ENCODE results near the gene TMEFF2. TPM values are rescaled to one million over a fixed set of nuclear protein-coding genes. Genes with fewer than 3 reads are reported as not detected.
"Not testable (repeated sequence)": the region's sequence is repeated elsewhere in the genome, so short reads cannot be mapped to it uniquely, and the experiment has no call there.

Gene TMEFF2
- total RNA-seq, 2 experiments from 2014 or later: not detected

DNA sequence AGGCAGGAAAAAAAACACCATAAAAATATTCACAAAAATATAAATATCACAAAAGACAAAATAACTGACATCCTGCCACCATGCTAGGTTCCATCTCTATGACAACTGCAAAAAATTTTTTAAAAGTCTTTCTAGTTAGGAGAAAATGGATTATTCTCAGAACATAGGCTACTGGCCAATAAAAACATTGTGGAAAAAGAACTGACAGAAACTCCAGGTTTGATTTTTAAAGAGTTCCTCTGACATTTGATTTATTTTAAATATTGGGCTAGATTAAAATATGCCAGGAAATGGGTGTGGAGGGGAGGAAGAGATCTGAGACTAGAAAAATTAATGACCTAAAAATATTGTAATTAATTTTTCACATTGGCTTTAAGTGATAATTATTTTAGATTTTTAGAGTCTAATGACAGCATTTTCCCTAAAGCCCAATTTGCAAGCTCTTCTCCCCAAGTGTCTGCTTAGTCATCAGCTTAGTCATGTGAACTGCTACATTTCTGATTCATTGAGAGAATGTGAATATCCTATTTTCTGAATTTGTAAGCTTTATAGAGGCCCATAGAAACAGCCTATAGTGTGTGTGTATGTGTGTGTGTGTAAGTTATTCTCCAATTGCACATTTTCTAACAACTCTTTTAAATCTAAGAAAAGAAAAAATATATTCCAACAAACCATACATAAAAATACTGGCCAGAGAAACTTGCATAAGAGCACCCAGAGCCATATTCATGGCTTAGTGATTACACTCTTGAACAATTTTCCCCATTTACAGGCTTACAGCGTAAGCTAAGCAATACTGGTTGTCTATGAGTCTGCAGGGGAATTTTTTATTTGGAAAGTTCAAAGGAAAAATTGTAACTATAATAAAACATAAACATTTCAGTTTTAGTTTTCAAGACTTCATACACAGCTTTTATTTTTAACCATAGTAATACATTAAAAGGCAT, 48.4 kb downstream of the TMEFF2 start:
- no peaks in the 10 kb centered on the region for H3K9me3 Mint-ChIP-seq

DNA sequence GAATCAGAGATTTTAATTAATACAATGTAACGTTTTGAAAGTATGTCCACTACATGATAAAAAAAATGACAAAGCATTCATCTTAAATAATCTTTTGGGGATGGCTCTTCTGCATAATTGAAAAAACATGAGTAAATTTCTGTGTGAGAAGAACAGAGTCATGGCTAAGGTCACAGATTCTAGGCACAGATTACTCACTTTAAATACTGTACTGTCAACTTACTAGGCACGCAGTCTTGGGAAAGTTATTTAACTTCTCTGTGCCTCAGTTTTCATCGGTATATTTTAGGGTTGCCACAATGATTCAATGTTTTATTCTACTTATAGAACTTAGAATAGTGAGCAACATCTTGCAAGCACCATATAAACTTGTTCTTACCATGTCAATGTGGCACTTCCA, 49.2 kb downstream of the TMEFF2 start:
- Mint-ChIP-seq H3K9me3 (no peaks in the 10 kb centered on the region), H3K27ac (no peak overlapping the region)
- CTCF ChIA-PET: no interaction called here

More for the DNA sequence above, 48.4 kb downstream of the TMEFF2 start:
- CTCF ChIA-PET: no interaction called here
- Mint-ChIP-seq H3K27me3 (ENCODE audit: low read depth) (peaks cover 7% of the 10 kb centered on the region), H3K36me3 (ENCODE audit: low read depth) (no peaks in the 10 kb centered on the region), H3K4me1 (ENCODE audit: low read depth) (no peaks in the 10 kb centered on the region), H3K27ac (no peak overlapping the region), H3K4me3 (no peak overlapping the region)
- no peak for DNase-seq
- intact Hi-C loops (cut with micrococcal nuclease): no loop called here

DNA sequence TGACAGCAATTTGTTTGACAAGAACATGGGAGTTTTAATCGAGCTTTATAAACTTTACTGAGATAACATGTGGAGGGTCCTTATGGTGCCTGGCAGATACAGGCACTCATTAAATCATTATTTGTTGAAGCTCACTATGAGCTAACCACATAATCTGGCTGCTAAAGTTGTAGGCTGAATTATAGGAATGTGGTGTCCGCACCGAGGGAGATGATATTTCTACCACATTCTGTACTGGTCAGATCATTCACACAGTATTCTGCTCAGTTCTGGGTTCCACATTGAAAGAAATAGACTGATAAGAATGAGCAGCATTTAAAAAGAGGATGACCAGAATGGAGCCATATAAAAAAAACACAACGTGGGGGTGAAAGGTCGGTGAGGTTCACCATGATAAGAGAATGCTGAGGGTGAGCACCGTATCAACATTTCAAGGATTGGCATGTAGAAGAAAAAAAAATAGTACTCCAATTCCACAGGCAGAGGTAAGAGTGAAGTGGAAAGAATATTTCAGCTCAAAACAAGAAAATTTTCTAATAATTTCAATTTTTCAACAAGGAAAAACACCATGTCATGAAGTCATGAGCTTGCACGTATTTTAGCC, 54.4 kb downstream of the TMEFF2 start:
- H3K4me3 Mint-ChIP-seq: no peak overlapping the region
- intact Hi-C loops (cut with micrococcal nuclease): no loop called here
- H3K4me1 Mint-ChIP-seq (ENCODE audit: low read depth): no peaks in the 10 kb centered on the region
- H3K27ac Mint-ChIP-seq: no peak overlapping the region
- H3K9me3 Mint-ChIP-seq: no peaks in the 10 kb centered on the region
- no peaks in the 10 kb centered on the region for H3K36me3 Mint-ChIP-seq (ENCODE audit: low read depth)
- H3K27me3 Mint-ChIP-seq (ENCODE audit: low read depth): peaks cover 7% of the 10 kb centered on the region
- CTCF ChIA-PET: interaction anchor here (1.2 to 1.6 kb wide), 2 partner anchors 22 to 328 kb away, joined by 5 to 6 read pairs; no protein-coding TSS in a partner anchor
- no peak for DNase-seq

More for the DNA sequence above, 49.2 kb downstream of the TMEFF2 start:
- no peaks in the 10 kb centered on the region for H3K36me3 Mint-ChIP-seq (ENCODE audit: low read depth)
- no peak for DNase-seq
- H3K27me3 Mint-ChIP-seq (ENCODE audit: low read depth): peaks cover 7% of the 10 kb centered on the region
- H3K4me3 Mint-ChIP-seq: no peak overlapping the region
- intact Hi-C loops (cut with micrococcal nuclease): no loop called here
- no peaks in the 10 kb centered on the region for H3K4me1 Mint-ChIP-seq (ENCODE audit: low read depth)

DNA sequence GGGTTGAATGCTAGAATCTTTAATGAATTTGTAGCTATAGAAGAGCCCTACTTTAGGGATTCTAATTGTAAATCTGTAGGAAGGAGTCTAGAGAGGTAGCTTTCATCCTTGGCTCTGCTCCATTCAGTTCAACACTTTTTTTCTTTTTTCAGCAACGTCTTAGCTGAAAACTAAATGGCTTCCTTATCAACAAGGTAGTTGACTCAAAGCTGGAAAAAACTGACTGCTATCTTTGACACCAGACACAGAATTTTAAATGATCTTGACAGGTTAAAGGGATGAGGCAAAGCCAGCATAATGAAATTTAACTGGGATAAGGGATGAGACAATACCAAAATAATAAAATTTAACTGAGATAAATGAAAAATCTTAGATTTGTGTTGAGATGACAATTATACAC, 54.9 kb downstream of the TMEFF2 start:
- H3K36me3 Mint-ChIP-seq (ENCODE audit: low read depth): no peaks in the 10 kb centered on the region
- no peak for DNase-seq
- no peak overlapping the region for H3K4me3 Mint-ChIP-seq
- intact Hi-C loops (cut with micrococcal nuclease): no loop called here
- H3K27ac Mint-ChIP-seq: no peak overlapping the region
- CTCF ChIA-PET: interaction anchor here (1.2 to 1.6 kb wide), 2 partner anchors 23 to 328 kb away, joined by 5 to 6 read pairs; no protein-coding TSS in a partner anchor
- no peaks in the 10 kb centered on the region for H3K9me3 Mint-ChIP-seq
- H3K4me1 Mint-ChIP-seq (ENCODE audit: low read depth): no peaks in the 10 kb centered on the region
- peaks cover 7% of the 10 kb centered on the region for H3K27me3 Mint-ChIP-seq (ENCODE audit: low read depth)

DNA sequence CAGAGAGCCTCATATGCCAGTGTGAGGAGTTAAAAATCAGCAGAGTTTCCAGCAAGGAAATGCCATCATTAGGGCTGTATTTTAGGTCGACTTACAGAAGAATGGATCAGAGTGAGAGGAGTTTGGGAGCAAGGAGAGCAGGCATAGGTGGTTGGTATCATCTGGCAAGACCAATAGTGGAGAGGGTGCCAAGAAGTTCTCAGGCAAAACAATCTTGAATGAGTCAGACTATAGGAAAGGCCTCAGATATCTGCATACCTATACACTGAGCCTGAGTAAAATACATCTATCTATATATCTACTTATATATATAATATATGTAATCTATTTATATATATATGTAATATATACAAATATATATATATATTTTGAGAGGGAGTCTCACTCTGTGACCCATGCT, 57.3 kb downstream of the TMEFF2 start:
- no peaks in the 10 kb centered on the region for H3K27me3 Mint-ChIP-seq (ENCODE audit: low read depth)
- no peak overlapping the region for H3K27ac Mint-ChIP-seq
- intact Hi-C loops (cut with micrococcal nuclease): no loop called here
- H3K4me3 Mint-ChIP-seq: no peak overlapping the region
- H3K9me3 Mint-ChIP-seq: no peaks in the 10 kb centered on the region
- no peak for DNase-seq
- H3K36me3 Mint-ChIP-seq (ENCODE audit: low read depth): no peaks in the 10 kb centered on the region
- CTCF ChIA-PET: no interaction called here
- no peaks in the 10 kb centered on the region for H3K4me1 Mint-ChIP-seq (ENCODE audit: low read depth)

DNA sequence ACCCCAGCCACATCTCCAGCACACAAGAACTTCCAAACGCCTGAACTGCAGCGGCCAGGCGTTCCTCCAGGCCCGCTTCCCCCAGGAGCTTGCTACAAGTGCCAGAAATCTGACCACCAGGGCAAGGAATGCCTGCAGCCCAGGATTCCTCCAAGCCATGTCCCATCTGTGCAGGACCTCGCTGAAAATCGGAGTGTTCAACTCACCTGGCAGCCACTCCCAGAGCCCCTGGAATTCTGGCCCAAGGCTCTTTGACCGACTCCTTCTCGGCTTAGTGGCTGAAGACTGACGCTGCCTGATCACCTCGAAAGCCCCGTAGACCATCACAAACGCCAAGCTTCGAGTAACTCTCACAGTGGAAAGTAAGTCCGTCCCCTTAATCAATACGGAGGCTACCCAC, 62.1 kb downstream of the TMEFF2 start:
- DNase-seq; H3K4me1 Mint-ChIP-seq (ENCODE audit: low read depth); H3K36me3 Mint-ChIP-seq (ENCODE audit: low read depth); CTCF ChIA-PET; H3K27me3 Mint-ChIP-seq (ENCODE audit: low read depth); H3K4me3 Mint-ChIP-seq; H3K9me3 Mint-ChIP-seq; H3K27ac Mint-ChIP-seq; intact Hi-C loops (cut with micrococcal nuclease): not testable (repeated sequence)

DNA sequence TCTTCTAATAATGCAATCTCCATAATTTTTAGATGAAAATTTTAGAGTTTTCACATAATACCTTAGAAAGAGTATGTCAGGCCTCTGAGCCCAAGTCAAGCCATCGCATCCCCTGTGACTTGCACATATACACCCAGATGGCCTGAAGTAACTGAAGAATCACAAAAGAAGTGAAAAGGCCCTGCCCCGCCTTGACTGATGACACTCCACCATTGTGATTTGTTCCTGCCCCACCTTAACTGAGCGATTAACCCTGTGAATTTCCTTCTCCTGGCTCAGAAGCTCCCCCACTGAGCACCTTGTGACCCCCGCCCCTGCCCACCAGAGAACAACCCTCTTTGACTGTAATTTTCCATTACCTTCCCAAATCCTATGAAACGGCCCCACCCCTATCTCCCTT, 64.4 kb downstream of the TMEFF2 start:
- H3K27me3 Mint-ChIP-seq (ENCODE audit: low read depth); H3K36me3 Mint-ChIP-seq (ENCODE audit: low read depth); H3K9me3 Mint-ChIP-seq; H3K27ac Mint-ChIP-seq; DNase-seq; H3K4me1 Mint-ChIP-seq (ENCODE audit: low read depth); H3K4me3 Mint-ChIP-seq; CTCF ChIA-PET; intact Hi-C loops (cut with micrococcal nuclease): not testable (repeated sequence)

DNA sequence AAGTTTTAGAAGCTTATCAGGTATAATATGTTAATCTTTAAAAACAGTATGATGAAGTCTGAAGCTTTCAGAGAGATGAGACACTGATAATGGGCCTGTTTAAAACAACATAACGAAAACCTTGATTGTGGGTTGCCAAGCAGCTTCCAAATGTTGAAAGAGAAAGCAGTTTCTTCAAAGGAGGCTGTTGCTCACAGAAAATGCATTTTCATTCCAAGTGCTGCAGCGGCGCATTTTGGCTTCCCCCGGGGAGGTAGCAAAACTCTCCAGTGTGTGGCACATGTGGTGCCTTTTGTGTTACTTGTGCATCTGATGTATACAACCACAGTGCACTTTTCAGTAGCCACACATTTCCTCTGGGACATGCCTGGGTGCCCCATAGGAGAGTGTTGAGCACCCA, 66.1 kb downstream of the TMEFF2 start:
- Mint-ChIP-seq H3K36me3 (ENCODE audit: low read depth) (no peaks in the 10 kb centered on the region), H3K4me1 (ENCODE audit: low read depth) (no peaks in the 10 kb centered on the region), H3K27ac (no peak overlapping the region), H3K9me3 (no peaks in the 10 kb centered on the region), H3K27me3 (ENCODE audit: low read depth) (peaks cover 4% of the 10 kb centered on the region), H3K4me3 (no peak overlapping the region)
- no peak for DNase-seq
- intact Hi-C loops (cut with micrococcal nuclease): no loop called here
- CTCF ChIA-PET: interaction anchor here (0.7 kb wide), 1 partner anchor 376 kb away, joined by 3 read pairs; no protein-coding TSS in a partner anchor

DNA sequence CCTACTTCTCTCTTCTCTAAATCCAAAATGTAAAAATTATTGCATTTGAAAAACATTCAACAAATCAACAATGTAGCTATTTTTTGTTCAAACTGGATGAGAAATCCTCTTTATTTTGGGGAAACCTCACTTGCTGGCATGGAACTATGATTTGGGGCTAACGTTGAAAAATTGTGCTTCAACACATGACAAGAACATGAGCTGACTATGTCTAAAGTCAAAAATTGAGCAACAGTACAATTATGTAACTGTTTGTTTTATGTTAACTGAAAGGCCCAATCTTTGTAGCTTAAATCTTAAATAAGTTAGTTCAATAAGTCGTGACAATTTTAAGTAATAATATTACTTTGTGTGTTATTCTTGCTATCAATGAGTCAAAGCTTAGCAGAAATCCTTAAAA, 67.3 kb downstream of the TMEFF2 start:
- peaks cover 5% of the 10 kb centered on the region for H3K27me3 Mint-ChIP-seq (ENCODE audit: low read depth)
- CTCF ChIA-PET: interaction anchor here (0.5 to 0.6 kb wide), 2 partner anchors 34 to 231 kb away, joined by 3 read pairs; no protein-coding TSS in a partner anchor
- H3K27ac Mint-ChIP-seq: no peak overlapping the region
- H3K4me1 Mint-ChIP-seq (ENCODE audit: low read depth): no peaks in the 10 kb centered on the region
- H3K4me3 Mint-ChIP-seq: no peak overlapping the region
- H3K36me3 Mint-ChIP-seq (ENCODE audit: low read depth): no peaks in the 10 kb centered on the region
- intact Hi-C loops (cut with micrococcal nuclease): no loop called here
- no peaks in the 10 kb centered on the region for H3K9me3 Mint-ChIP-seq
- no peak for DNase-seq

DNA sequence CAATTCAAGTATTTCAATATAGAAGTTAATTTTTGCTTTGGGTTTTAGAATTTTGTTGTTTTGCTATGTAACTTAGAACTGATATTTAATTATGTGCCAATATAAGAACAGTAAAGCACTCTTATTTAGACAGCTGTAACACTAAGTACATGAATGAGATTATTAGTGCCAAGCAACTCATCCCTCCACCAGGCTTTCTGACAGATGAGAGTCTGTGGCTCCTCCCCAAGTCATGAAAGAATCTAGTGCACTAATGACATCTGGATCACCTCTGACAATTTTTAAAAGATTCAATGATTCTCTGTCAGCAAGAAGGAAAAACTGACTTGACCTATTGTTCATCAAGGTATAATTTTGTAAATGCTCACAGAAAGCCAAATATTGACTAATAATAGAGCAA, 67.8 kb downstream of the TMEFF2 start:
- H3K9me3 Mint-ChIP-seq: no peaks in the 10 kb centered on the region

DNA sequence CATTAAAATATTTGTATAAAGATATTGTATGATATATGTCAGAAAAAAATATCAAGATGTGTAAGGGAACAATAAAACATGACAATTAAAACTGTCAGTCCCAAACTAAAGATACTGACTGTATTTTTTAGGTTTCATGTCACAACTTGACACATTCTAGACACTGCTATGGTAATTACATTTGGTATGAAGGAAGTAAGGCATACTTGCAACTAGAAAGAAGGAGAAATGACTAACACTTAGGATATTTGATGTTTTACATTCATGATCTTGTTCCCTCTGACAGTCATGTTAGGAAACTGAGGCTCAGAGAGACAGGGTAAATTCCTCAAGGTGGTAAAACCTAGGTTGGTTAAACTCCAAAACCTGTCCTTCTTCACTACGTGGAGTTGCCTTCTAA, 68.3 kb downstream of the TMEFF2 start:
- CTCF ChIA-PET: no interaction called here
- no peaks in the 10 kb centered on the region for H3K4me1 Mint-ChIP-seq (ENCODE audit: low read depth)
- H3K9me3 Mint-ChIP-seq: no peaks in the 10 kb centered on the region
- H3K27me3 Mint-ChIP-seq (ENCODE audit: low read depth): peaks cover 5% of the 10 kb centered on the region
- DNase-seq: no peak
- no peaks in the 10 kb centered on the region for H3K36me3 Mint-ChIP-seq (ENCODE audit: low read depth)
- H3K4me3 Mint-ChIP-seq: no peak overlapping the region
- no peak overlapping the region for H3K27ac Mint-ChIP-seq
- intact Hi-C loops (cut with micrococcal nuclease): no loop called here

More for the DNA sequence above, 67.8 kb downstream of the TMEFF2 start:
- DNase-seq: no peak
- H3K27ac Mint-ChIP-seq: no peak overlapping the region
- peaks cover 5% of the 10 kb centered on the region for H3K27me3 Mint-ChIP-seq (ENCODE audit: low read depth)
- CTCF ChIA-PET: no interaction called here
- H3K36me3 Mint-ChIP-seq (ENCODE audit: low read depth): no peaks in the 10 kb centered on the region
- no peak overlapping the region for H3K4me3 Mint-ChIP-seq
- intact Hi-C loops (cut with micrococcal nuclease): no loop called here
- H3K4me1 Mint-ChIP-seq (ENCODE audit: low read depth): no peaks in the 10 kb centered on the region

DNA sequence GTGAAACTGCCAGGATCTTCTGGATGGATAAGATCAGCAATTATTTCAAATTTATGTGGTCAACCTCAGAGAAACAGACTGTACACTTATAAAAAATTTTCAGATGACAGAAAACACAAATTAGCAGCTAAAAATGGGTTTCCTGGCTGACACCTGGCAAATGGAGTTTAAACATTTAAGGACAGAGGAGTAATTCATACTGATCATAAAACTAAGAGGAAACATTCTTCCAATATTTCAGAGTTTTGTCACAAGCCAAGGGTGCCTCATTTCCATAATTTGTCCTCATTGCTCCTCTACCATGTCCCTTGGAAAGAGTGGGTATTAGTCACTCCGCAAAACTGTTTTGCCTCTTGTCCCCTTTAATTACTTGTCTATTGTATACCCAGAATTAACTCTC, 70.2 kb downstream of the TMEFF2 start:
- no peak overlapping the region for H3K4me3 Mint-ChIP-seq
- no peak overlapping the region for H3K27ac Mint-ChIP-seq
- H3K9me3 Mint-ChIP-seq: no peaks in the 10 kb centered on the region
- no peaks in the 10 kb centered on the region for H3K4me1 Mint-ChIP-seq (ENCODE audit: low read depth)
- no peak for DNase-seq
- no peaks in the 10 kb centered on the region for H3K36me3 Mint-ChIP-seq (ENCODE audit: low read depth)
- intact Hi-C loops (cut with micrococcal nuclease): no loop called here
- peaks cover 9% of the 10 kb centered on the region for H3K27me3 Mint-ChIP-seq (ENCODE audit: low read depth)
- CTCF ChIA-PET: no interaction called here

DNA sequence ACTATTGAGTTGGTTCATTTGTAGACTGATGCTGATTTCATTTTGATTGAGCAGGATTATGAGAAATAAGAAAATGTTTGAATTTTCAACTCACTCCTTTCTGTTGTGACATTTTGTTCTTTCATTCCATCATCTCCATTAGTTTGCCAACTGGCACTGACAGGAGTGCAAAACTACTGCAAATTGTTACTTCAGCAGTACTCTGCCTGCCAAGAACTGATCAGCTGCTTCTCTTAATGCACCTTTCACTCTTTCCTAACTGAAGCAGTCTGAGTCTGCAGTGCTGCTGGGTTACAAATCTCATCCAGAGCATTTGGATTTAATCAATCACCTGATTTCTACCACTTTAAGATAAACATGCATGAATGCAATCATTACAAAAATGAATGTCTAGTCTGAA, 70.9 kb downstream of the TMEFF2 start:
- CTCF ChIA-PET: no interaction called here
- DNase-seq: no peak
- Mint-ChIP-seq H3K9me3 (no peaks in the 10 kb centered on the region), H3K27me3 (ENCODE audit: low read depth) (peaks cover 9% of the 10 kb centered on the region), H3K36me3 (ENCODE audit: low read depth) (no peaks in the 10 kb centered on the region), H3K4me1 (ENCODE audit: low read depth) (no peaks in the 10 kb centered on the region), H3K27ac (no peak overlapping the region), H3K4me3 (no peak overlapping the region)
- intact Hi-C loops (cut with micrococcal nuclease): no loop called here

All from activated naive CD4-positive, alpha-beta T cell treated with anti-CD3 and anti-CD28 coated beads for 36 hours (primary cell).